ENCODE measurements around the gene RUNX1.

RUNX1 gene

GRCh38 chr21:34869545-34869944 lies 179.6 kb downstream of the RUNX1 start:
- no peak for TF ChIP-seq CTCF (IDR thresholded peaks at IDR 0.05)
- no peak overlapping the region for H3K4me2 ChIP-seq (ENCODE audit: low read length)
- no peaks in the 10 kb centered on the region for H3K9me3 ChIP-seq (ENCODE audit: control insufficient read depth, low read length)
- no peaks in the 10 kb centered on the region for H3K4me1 ChIP-seq
- no peaks in the 10 kb centered on the region for H3K79me2 ChIP-seq
- no peak overlapping the region for H3K9ac ChIP-seq
- no peaks in the 10 kb centered on the region for H3K27me3 ChIP-seq (ENCODE audit: control insufficient read depth, insufficient read depth, low read length)
- no peak overlapping the region for H3K27ac ChIP-seq
- H3K36me3 ChIP-seq (ENCODE audit: control insufficient read depth, insufficient read depth, low read length), result no peaks in the 10 kb centered on the region
- H3K4me3 ChIP-seq (ENCODE audit: low read depth, low read length), result no peak overlapping the region
- no peak overlapping the region for H2AFZ ChIP-seq

- no peaks in the 10 kb centered on the region for H3K9me3 ChIP-seq (ENCODE audit: control insufficient read depth, low read length)
- no peaks in the 10 kb centered on the region for H3K27me3 ChIP-seq (ENCODE audit: control insufficient read depth, insufficient read depth, low read length)
- H3K36me3 ChIP-seq (ENCODE audit: control insufficient read depth, insufficient read depth, low read length), result no peaks in the 10 kb centered on the region
- H3K4me1 ChIP-seq, result no peaks in the 10 kb centered on the region
- H3K79me2 ChIP-seq, result no peaks in the 10 kb centered on the region
- TF ChIP-seq CTCF (IDR thresholded peaks at IDR 0.05), result no peak
- H2AFZ ChIP-seq, result no peak overlapping the region
- no peak overlapping the region for H3K4me2 ChIP-seq (ENCODE audit: low read length)
- H3K4me3 ChIP-seq (ENCODE audit: low read depth, low read length), result no peak overlapping the region
- no peak overlapping the region for H3K27ac ChIP-seq
- H3K9ac ChIP-seq, result no peak overlapping the region
Observed at GRCh38 chr21:34867785-34868184, 181.3 kb downstream of the RUNX1 start.

- Histone ChIP-seq H3K27ac (no peak overlapping the region), H3K9me3 (ENCODE audit: control insufficient read depth, low read length) (no peaks in the 10 kb centered on the region), H3K4me3 (ENCODE audit: low read depth, low read length) (no peak overlapping the region), H2AFZ (no peak overlapping the region), H3K4me1 (no peaks in the 10 kb centered on the region), H3K4me2 (ENCODE audit: low read length) (no peak overlapping the region), H3K27me3 (ENCODE audit: control insufficient read depth, insufficient read depth, low read length) (no peaks in the 10 kb centered on the region), H3K36me3 (ENCODE audit: control insufficient read depth, insufficient read depth, low read length) (no peaks in the 10 kb centered on the region), H3K79me2 (no peaks in the 10 kb centered on the region), H3K9ac (no peak overlapping the region)
- no peak for TF ChIP-seq CTCF (IDR thresholded peaks at IDR 0.05)
Observed at GRCh38 chr21:34865400-34866241, 183.5 kb downstream of the RUNX1 start.

GRCh38 chr21:34864370-34865149 lies 184.5 kb downstream of the RUNX1 start:
- H3K4me1 ChIP-seq, result no peaks in the 10 kb centered on the region
- no peak overlapping the region for H3K4me2 ChIP-seq (ENCODE audit: low read length)
- H3K36me3 ChIP-seq (ENCODE audit: control insufficient read depth, insufficient read depth, low read length), result no peaks in the 10 kb centered on the region
- H3K27ac ChIP-seq, result no peak overlapping the region
- H3K27me3 ChIP-seq (ENCODE audit: control insufficient read depth, insufficient read depth, low read length), result no peaks in the 10 kb centered on the region
- TF ChIP-seq CTCF (IDR thresholded peaks at IDR 0.05), result no peak
- no peaks in the 10 kb centered on the region for H3K79me2 ChIP-seq
- H3K9ac ChIP-seq, result no peak overlapping the region
- no peak overlapping the region for H3K4me3 ChIP-seq (ENCODE audit: low read depth, low read length)
- no peaks in the 10 kb centered on the region for H3K9me3 ChIP-seq (ENCODE audit: control insufficient read depth, low read length)
- H2AFZ ChIP-seq, result no peak overlapping the region
